PC-3 (cell line): ENCODE results near the gene CLASP1. TPM values are rescaled to one million over a fixed set of nuclear protein-coding genes. Genes with fewer than 3 reads are reported as not detected.

ENCODE experiments used
- ATAC-seq: fragments of 200-7000 bp; cut with Tn5 transposase; 2 replicates; pipeline ENCODE4 v1.9.1; 2020; ENCODE audit warnings: mild to moderate bottlenecking, moderate library complexity
- BruUV-seq: library from RNA; stranded (reverse); fragments of 400-500 nt; replicated peaks from 2 replicates; lab custom pipeline; 2021; lab: Mats Ljungman, UMichigan
- CTCF ChIA-PET: fragments of 300-600 bp; sonication (Branson Sonifier 250); formaldehyde crosslinking; loops from one replicate; lab custom pipeline; 2022; ENCODE audit warnings: antibody characterized with exemption; lab: Charles Lee
- POLR2A ChIA-PET: fragments of 300-600 bp; sonication (Branson Sonifier 250); formaldehyde crosslinking; loops from one replicate; lab custom pipeline; 2022; ENCODE audit warnings: antibody characterized with exemption; ENCODE audit not compliant: unreplicated experiment; lab: Charles Lee
- DNase-seq: peaks from one replicate; pipeline ENCODE4 v3.0.0-alpha.2; 2015
- H2AFZ ChIP-seq: fragments of 300-600 bp; sonication (generic); 2 replicates; pipeline ENCODE4 v1.6.0; 2016; ENCODE audit warnings: antibody characterized with exemption, low read length
- H3F3A ChIP-seq: fragments of 300-600 bp; sonication (generic); one replicate; pipeline ENCODE4 v1.6.0; 2017; ENCODE audit warnings: antibody characterized with exemption, low read length, control low read depth, mild to moderate bottlenecking; ENCODE audit not compliant: unreplicated experiment
- H3K27ac ChIP-seq: fragments of 300-600 bp; sonication (generic); 2 replicates; pipeline ENCODE4 v1.5.1; 2016; ENCODE audit warnings: mild to moderate bottlenecking, low read length
- H3K27me3 ChIP-seq: fragments of 300-600 bp; sonication (generic); 2 replicates; pipeline ENCODE4 v1.6.1; 2016; ENCODE audit warnings: low read length, mixed read lengths
- H3K36me3 ChIP-seq: fragments of 300-600 bp; sonication (generic); 2 replicates; pipeline ENCODE4 v1.6.1; 2016; ENCODE audit warnings: low read depth, mixed run types, low read length, mixed read lengths
- H3K4me1 ChIP-seq: fragments of 300-600 bp; sonication (generic); 2 replicates; pipeline ENCODE4 v1.5.1; 2016; ENCODE audit warnings: low read length; ENCODE audit not compliant: insufficient read depth
- H3K4me2 ChIP-seq: fragments of 300-600 bp; sonication (generic); 2 replicates; pipeline ENCODE4 v1.6.0; 2016; ENCODE audit warnings: low read length
- H3K4me3 ChIP-seq: fragments of 300-600 bp; sonication (generic); 2 replicates; pipeline ENCODE4 v1.5.1; 2016; ENCODE audit warnings: mild to moderate bottlenecking, low read length, mixed read lengths
- H3K79me2 ChIP-seq: fragments of 300-600 bp; sonication (generic); 2 replicates; pipeline ENCODE4 v1.6.1; 2017; ENCODE audit warnings: low read length, mixed read lengths
- H3K9ac ChIP-seq: fragments of 300-600 bp; sonication (generic); 2 replicates; pipeline ENCODE4 v1.6.0; 2016; ENCODE audit warnings: mild to moderate bottlenecking, low read length
- H3K9me2 ChIP-seq: fragments of 300-600 bp; sonication (generic); replicated peaks from 2 replicates; pipeline ENCODE4 v1.6.1; 2016; ENCODE audit warnings: mixed run types, low read length, mixed read lengths
- H3K9me3 ChIP-seq: fragments of 300-600 bp; sonication (generic); 2 replicates; pipeline ENCODE4 v1.6.1; 2016; ENCODE audit warnings: low read length, mixed read lengths
- H4K20me1 ChIP-seq: fragments of 300-600 bp; sonication (generic); 2 replicates; pipeline ENCODE4 v1.6.1; 2016; ENCODE audit warnings: low read length, mixed read lengths
- CTCF ChIP-seq: fragments of 300-600 bp; sonication (generic); conservative IDR thresholded peaks from 2 replicates; pipeline ENCODE4 v1.5.1; 2017; ENCODE audit warnings: antibody characterized with exemption, low read depth, mild to moderate bottlenecking, low read length
- EZH2 ChIP-seq: fragments of 300-600 bp; sonication (generic); IDR thresholded peaks from one replicate; pipeline ENCODE4 v1.6.1; 2017; ENCODE audit warnings: antibody characterized with exemption, mild to moderate bottlenecking, low read length; ENCODE audit not compliant: unreplicated experiment
- EZH2phosphoT487 ChIP-seq: fragments of 300-600 bp; sonication (generic); IDR thresholded peaks from 2 replicates; pipeline ENCODE4 v1.6.1; 2018; ENCODE audit warnings: mild to moderate bottlenecking, antibody characterized with exemption, low read length, borderline replicate concordance
- intact Hi-C: fragments of 100-400 bp; cut with micrococcal nuclease; formaldehyde crosslinking; loops from 2 replicates; pipeline ENCODE4 v1.9.0; 2023
- total RNA-seq: library from RNA; depleted of rRNA; stranded (reverse); fragments of >200 nt; gene quantifications from 2 replicates; pipeline ENCODE4 v1.2.3, GENCODE V29; 2014

CLASP1 gene
- total RNA-seq, 1 experiment from 2014 or later: 24.3 TPM

- Histone ChIP-seq H2AFZ (no peak overlapping the region), H3K4me2 (no peak overlapping the region), H3K36me3 (no peaks in the 10 kb centered on the region), H3K79me2 (no peaks in the 10 kb centered on the region), H3K4me1 (no peaks in the 10 kb centered on the region), H3K9me3 (no peaks in the 10 kb centered on the region), H3K27ac (no peak overlapping the region), H3K4me3 (no peak overlapping the region), H3K9ac (no peak overlapping the region), H4K20me1 (no peaks in the 10 kb centered on the region), H3K9me2 (no peaks in the 10 kb centered on the region), H3K27me3 (no peaks in the 10 kb centered on the region), H3F3A (no peaks in the 10 kb centered on the region)
- ChIA-PET POLR2A (no interaction called here), CTCF (no interaction called here)
- BruUV-seq: no TSS peak
- DNase-seq (no peak), ATAC-seq (peak; percentile 24; the same call in 1 of the 2 replicates)
- intact Hi-C loops: no loop called here
- TF ChIP-seq CTCF (no peak), EZH2 (no peak), EZH2phosphoT487 (no peak)
Measured at GRCh38 chr2:121335294-121336290, 313.7 kb downstream of the CLASP1 start.

- no peaks in the 10 kb centered on the region for H3K36me3 ChIP-seq
- DNase-seq (no peak), ATAC-seq (peak; percentile 20; the same call in 1 of the 2 replicates)
- H3K27me3 ChIP-seq: no peaks in the 10 kb centered on the region
- POLR2A ChIA-PET: no interaction called here
- no peaks in the 10 kb centered on the region for H3F3A ChIP-seq
- H3K4me2 ChIP-seq: no peak overlapping the region
- H4K20me1 ChIP-seq: no peaks in the 10 kb centered on the region
- no peak overlapping the region for H2AFZ ChIP-seq
- CTCF ChIA-PET: interaction anchor here (0.6 kb wide), 1 partner anchor 239 kb away, joined by 3 read pairs; no protein-coding TSS in a partner anchor
- BruUV-seq: no TSS peak
- intact Hi-C loops: no loop called here
- TF ChIP-seq EZH2: no peak
- TF ChIP-seq EZH2phosphoT487: no peak
- TF ChIP-seq CTCF: no peak
- H3K27ac ChIP-seq: no peak overlapping the region
- H3K4me3 ChIP-seq: no peak overlapping the region
- no peaks in the 10 kb centered on the region for H3K9me3 ChIP-seq
- no peaks in the 10 kb centered on the region for H3K9me2 ChIP-seq
- H3K79me2 ChIP-seq: no peaks in the 10 kb centered on the region
- H3K4me1 ChIP-seq: no peaks in the 10 kb centered on the region
- H3K9ac ChIP-seq: no peak overlapping the region
Measured at GRCh38 chr2:121334581-121335293, 314.5 kb downstream of the CLASP1 start.
